ENCODE data around the gene HYDIN. TPM values are rescaled to one million over a fixed set of nuclear protein-coding genes. Genes with fewer than 3 reads are reported as not detected.
A peak's percentile ranks its signal among the peaks of the same experiment; 100 is the strongest.

Gene HYDIN
- total and polyA plus RNA-seq, 12 donors: 0.04 to 3.1 (median 1.8) TPM

DNA sequence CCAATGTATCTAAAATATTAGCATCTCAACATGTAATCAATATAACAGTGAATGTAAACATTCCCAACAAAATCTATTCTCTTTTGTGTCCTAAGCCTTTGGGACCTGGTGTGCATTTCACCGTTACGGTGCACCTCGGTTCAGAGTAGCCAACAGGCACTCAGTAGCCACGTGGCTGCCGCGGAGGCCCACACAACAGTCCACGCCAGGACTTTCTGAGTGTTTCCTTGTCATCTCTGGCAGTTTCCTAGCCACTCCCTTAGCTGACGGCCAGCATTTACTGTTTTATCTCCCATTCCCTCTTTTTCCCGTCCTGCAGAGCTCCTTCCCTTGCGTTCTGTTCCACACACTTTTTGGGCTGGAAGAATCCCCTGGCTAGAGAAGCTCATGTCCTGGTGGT is 465.9 kb downstream of the HYDIN start:
- intact Hi-C loops (cut with DNase I): loop anchor here in 2 of 10 donors (5.0 kb wide), 2 partner anchors 77 to 87 kb away; partner anchors contain the start of gene MTSS2 (in 1 of the 2)
- Histone ChIP-seq H3K27me3 (no peaks in the 10 kb centered on the region), H3K4me3 (no peak overlapping the region), H3K9me3 (no peaks in the 10 kb centered on the region), H3K27ac (no peak overlapping the region), H3K4me1 (peaks cover 0 to 5% (median 0%) of the 10 kb centered on the region in 9 donors), H3K36me3 (peaks cover 0 to 79% (median 13%) of the 10 kb centered on the region in 9 donors)
- 87% methylated on average over 10 of the region's 10 CpGs for WGBS, 2 donors
- TF ChIP-seq, protein P1, sequence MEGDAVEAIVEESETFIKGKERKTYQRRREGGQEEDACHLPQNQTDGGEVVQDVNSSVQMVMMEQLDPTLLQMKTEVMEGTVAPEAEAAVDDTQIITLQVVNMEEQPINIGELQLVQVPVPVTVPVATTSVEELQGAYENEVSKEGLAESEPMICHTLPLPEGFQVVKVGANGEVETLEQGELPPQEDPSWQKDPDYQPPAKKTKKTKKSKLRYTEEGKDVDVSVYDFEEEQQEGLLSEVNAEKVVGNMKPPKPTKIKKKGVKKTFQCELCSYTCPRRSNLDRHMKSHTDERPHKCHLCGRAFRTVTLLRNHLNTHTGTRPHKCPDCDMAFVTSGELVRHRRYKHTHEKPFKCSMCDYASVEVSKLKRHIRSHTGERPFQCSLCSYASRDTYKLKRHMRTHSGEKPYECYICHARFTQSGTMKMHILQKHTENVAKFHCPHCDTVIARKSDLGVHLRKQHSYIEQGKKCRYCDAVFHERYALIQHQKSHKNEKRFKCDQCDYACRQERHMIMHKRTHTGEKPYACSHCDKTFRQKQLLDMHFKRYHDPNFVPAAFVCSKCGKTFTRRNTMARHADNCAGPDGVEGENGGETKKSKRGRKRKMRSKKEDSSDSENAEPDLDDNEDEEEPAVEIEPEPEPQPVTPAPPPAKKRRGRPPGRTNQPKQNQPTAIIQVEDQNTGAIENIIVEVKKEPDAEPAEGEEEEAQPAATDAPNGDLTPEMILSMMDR (IDR thresholded peaks at IDR 0.05): no peak
- DNase-seq (no peak), ATAC-seq (peak in 1 of 8 donors; percentile 33)

GRCh38 chr16:70760221-70760620 is 470.3 kb downstream of the HYDIN start:
- intact Hi-C loops (cut with DNase I): loop anchor here in 1 of 10 donors (5.0 kb wide), 1 partner anchor 83 kb away; no protein-coding TSS in a partner anchor
- Histone ChIP-seq H3K4me3 (no peak overlapping the region), H3K9me3 (no peaks in the 10 kb centered on the region), H3K27me3 (no peaks in the 10 kb centered on the region), H3K36me3 (peaks cover 0 to 85% (median 16%) of the 10 kb centered on the region in 9 donors), H3K27ac (no peak overlapping the region), H3K4me1 (no peaks in the 10 kb centered on the region)
- WGBS, 2 donors: 90 to 97% methylated on average over 3 of the region's 3 CpGs
- ATAC-seq: no peak
- TF ChIP-seq, protein P1 (IDR thresholded peaks at IDR 0.05): no peak
- DNase-seq: no peak

DNA sequence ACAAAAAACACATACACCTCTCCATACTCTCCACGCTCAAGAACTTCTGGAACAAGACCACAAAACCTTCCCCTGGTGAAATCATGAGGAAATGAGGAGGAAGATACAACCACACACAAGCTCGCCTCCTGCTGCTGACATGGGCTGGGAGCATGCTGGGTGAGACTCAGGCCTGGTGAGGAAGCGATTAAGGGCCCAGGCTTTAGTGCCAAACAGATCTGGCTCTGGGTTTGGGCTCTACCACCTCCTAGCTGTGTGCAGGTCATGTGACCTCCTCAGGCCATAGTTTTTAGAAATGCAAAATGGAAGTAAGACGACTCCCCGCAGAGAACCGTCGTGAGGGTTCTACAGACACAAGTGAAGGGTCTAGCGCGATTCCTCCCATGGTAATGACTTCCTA is 470.9 kb downstream of the HYDIN start:
- TF ChIP-seq, protein P1 (IDR thresholded peaks at IDR 0.05): no peak
- intact Hi-C loops (cut with DNase I): loop anchor here in 2 of 10 donors (5.0 to 10.0 kb wide), 2 partner anchors 82 to 425 kb away; no protein-coding TSS in a partner anchor
- 95 to 97% methylated on average over 9 of the region's 9 CpGs for WGBS, 2 donors
- H3K9me3 ChIP-seq: no peaks in the 10 kb centered on the region
- DNase-seq: no peak
- no peak overlapping the region for H3K27ac ChIP-seq
- no peak for ATAC-seq
- H3K4me3 ChIP-seq: no peak overlapping the region
- no peaks in the 10 kb centered on the region for H3K4me1 ChIP-seq
- no peaks in the 10 kb centered on the region for H3K27me3 ChIP-seq
- peaks cover 0 to 85% (median 16%) of the 10 kb centered on the region in 9 donors for H3K36me3 ChIP-seq

GRCh38 chr16:70758786-70759185 is 471.7 kb downstream of the HYDIN start:
- TF ChIP-seq, protein P1 (IDR thresholded peaks at IDR 0.05): no peak
- H3K36me3 ChIP-seq: peaks cover 0 to 89% (median 16%) of the 10 kb centered on the region in 9 donors
- H3K27ac ChIP-seq: no peak overlapping the region
- no peaks in the 10 kb centered on the region for H3K27me3 ChIP-seq
- no peak overlapping the region for H3K4me3 ChIP-seq
- DNase-seq (no peak), ATAC-seq (no peak)
- 87 to 91% methylated on average over 10 of the region's 10 CpGs for WGBS, 2 donors
- intact Hi-C loops (cut with DNase I): loop anchor here in 1 of 10 donors (10.0 kb wide), 1 partner anchor 424 kb away; no protein-coding TSS in a partner anchor
- H3K9me3 ChIP-seq: no peaks in the 10 kb centered on the region
- H3K4me1 ChIP-seq: peaks cover 0 to 2% (median 0%) of the 10 kb centered on the region in 9 donors

Other genes with a start within 250 kb of the HYDIN start
- gene CMTR2, start 58.7 kb upstream of the HYDIN start, total RNA-seq: 10 to 100 TPM in 4 of 10 donors, 1 to 10 TPM in 6; 5.6 to 11.6 (median 9.3) TPM
- 1 to 10 TPM; 2.7 to 4.6 TPM for gene CMTR2, start 58.7 kb upstream of the HYDIN start, polyA plus RNA-seq
- 1 to 10 TPM in 5 of 10 donors, under 1 TPM in 2, not detected in 3; 0.16 to 3.7 (median 1.2) TPM for gene CALB2, start 128.0 kb upstream of the HYDIN start, total RNA-seq
- 1 to 10 TPM in 1 of 2 donors, under 1 TPM in 1; 0.66 to 1.3 TPM for gene CALB2, start 128.0 kb upstream of the HYDIN start, polyA plus RNA-seq
- not detected for gene TLE7, start 211.3 kb upstream of the HYDIN start, total RNA-seq
- not detected for gene TLE7, start 211.3 kb upstream of the HYDIN start, polyA plus RNA-seq
- 1 to 10 TPM; 4.7 to 6.9 (median 5.8) TPM for gene ZNF23, start 231.5 kb upstream of the HYDIN start, total RNA-seq
- gene ZNF23, start 231.5 kb upstream of the HYDIN start, polyA plus RNA-seq: 10 to 100 TPM in 1 of 2 donors, 1 to 10 TPM in 1; 3.7 to 12.4 TPM